HG03196 (cell line): ENCODE measurements around the gene OSBPL10.
"Not testable (repeated sequence)": the region's sequence is repeated elsewhere in the genome, so short reads cannot be mapped to it uniquely, and the experiment has no call there.

Source experiments
- ATAC-seq: cut with Tn5 transposase; IDR thresholded peaks from one replicate; pipeline ENCODE4 v1.9.1; 2021; ENCODE audit not compliant: unreplicated experiment

Gene OSBPL10

DNA sequence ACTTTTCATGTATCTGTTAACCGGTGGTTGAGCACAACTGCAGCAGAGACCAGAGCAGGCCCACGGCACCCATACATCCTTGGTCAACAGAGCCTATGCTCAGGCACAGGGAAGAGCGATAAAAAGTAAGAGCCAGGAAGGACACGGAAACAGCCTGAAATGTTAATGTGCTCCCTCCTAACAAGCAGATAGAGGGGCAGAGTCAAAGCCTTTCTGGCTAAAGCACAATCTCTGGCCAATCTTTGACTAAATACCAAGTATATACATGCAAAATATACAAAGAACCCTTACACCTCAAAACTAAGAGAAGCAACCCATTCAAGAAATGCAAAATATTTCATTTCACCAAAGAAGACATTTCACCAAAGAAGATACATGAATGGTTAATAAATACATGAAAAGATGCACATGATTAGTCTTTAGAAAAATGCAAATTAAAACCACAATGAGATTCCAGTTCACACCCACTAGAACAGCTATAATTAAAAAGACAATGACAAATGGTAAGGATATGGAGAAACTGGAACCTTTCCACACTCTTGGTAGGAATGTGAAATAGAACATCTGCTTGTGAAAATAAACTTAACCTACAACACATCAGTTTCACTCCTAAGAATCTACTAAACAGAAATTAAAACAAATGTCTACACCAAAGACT is 88.0 kb downstream of the OSBPL10 start:
- ATAC-seq: no peak

- ATAC-seq: no peak
These were observed 88.6 kb downstream of the OSBPL10 start for GRCh38 chr3:31892500-31892899.

DNA sequence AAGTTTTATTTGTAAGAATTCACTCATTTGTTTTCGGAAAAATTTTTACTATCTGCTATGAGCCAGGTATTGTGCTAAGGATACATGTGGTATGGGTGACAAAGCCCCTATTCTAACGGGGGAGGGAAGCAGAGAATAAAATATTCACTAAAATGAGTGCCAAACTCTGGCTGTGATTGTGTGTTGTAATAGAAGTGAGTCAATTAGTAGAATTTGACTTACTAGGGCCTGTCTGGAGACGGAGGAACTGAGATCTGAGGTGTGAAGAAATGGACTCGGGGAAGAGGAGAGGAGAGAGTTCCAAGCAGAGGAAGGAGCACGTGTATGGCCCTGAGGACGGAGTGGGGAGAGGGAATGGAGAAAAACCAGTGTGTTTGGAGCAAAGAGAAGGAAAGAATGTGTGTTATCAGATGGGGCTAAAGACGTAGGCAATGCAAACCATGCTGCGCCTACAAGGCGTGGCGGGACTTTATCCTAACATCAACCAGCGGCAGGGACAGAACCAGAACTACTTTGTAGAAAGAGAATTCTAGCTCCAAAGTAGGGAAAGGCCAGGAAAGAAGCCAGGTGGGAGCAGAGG is 89.1 kb downstream of the OSBPL10 start:
- ATAC-seq: no peak

DNA sequence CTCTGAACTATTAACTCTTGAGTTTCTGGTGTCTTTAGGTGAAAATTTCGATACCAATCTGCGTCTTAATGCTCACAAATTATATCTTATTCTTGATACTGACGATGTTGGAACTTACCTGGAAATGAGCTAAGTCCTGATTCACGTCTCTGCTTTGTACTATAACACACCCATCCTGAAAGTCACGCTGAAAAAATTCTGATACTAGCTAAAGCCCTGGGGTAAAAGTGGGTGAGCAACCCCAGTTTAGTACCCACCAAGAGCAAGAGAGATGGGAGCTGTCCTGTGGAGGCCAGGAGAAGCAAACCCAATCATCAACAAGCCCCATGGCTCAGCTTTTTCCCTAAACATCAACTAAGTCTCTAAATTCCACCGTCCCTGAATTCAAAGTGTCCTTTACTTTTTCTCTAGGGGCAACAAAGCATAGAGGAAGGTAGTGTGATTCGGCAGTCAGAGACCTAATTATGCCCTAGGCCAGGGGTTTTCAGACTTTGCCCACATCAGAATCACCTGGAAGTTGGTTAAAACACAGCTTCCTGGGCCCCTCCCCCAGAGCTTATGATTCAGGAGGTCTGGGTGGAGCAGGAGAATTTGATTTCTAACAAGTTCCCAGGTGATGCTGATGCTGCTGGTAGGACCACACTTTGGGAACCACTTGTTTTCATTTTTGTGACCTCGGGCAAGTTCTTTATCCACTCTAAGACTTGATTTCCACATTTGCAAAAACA is 90.2 kb downstream of the OSBPL10 start:
- ATAC-seq: no peak

- no peak for ATAC-seq
These were observed 91.1 kb downstream of the OSBPL10 start for GRCh38 chr3:31890007-31890406.

GRCh38 chr3:31885235-31885634 is 95.8 kb downstream of the OSBPL10 start:
- ATAC-seq: no peak

GRCh38 chr3:31884251-31884650 is 96.8 kb downstream of the OSBPL10 start:
- no peak for ATAC-seq

DNA sequence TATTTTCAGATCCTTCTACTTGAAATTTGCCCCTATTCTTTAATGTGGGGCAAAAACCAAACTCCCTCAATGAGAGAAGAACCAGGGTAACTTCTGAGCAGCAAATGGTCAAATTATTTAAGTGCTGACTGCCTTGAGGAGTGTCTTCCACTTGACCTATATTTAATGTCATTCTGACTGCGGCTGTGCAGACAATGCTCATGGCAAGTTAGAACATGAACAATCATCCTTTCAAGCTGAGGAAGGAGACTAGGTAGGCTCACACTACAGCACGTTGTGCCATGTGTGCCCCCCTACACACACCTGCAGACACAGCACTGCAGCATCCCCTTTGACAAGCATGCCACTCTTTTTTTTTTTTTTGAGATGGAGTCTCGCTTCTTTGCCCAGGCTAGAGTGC is 98.2 kb downstream of the OSBPL10 start:
- no peak for ATAC-seq

DNA sequence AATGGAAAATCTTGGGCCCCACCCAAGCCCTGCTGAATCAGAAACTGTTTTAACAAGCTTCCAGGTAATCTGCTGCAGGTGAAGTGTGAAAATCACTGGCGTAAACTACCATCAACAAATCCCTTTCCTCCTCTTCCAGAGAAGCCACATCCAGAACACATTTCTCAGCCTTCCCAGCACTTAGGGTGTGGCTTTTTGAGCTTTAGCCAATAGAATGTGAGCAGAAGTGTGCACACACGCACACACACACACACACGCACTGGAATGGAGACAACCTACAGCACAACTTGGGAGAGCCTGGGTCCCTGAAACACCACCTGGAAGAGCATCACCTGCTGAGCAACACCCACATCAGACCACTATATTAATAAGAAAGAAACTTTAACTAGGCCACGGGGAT is 98.6 kb downstream of the OSBPL10 start:
- ATAC-seq: no peak

- ATAC-seq: no peak
These were observed 100.5 kb downstream of the OSBPL10 start for GRCh38 chr3:31880482-31881078.

- no peak for ATAC-seq
These were observed 101.0 kb downstream of the OSBPL10 start for GRCh38 chr3:31880020-31880419.

DNA sequence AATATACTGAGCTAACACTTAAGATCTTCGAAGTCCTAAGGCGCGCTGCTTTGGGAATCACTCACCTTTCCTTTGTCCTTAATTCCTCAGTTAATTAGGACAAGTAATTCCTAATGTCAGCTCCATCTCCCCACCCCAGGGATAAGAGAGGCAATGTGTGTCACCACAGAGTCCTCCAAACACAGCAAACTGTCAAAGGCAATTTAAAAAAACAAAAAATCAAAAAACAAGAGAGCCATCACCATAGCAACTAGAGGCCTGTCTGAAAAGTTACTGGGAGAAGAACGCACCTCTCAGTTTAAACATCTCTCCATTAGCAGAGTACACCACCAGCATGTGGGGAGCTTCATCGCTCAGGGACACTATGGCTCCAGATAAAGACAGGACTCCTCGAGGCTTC is 101.7 kb downstream of the OSBPL10 start:
- no peak for ATAC-seq

GRCh38 chr3:31878231-31878838 is 102.7 kb downstream of the OSBPL10 start:
- no peak for ATAC-seq

GRCh38 chr3:31876331-31876730 is 104.7 kb downstream of the OSBPL10 start:
- ATAC-seq: no peak

DNA sequence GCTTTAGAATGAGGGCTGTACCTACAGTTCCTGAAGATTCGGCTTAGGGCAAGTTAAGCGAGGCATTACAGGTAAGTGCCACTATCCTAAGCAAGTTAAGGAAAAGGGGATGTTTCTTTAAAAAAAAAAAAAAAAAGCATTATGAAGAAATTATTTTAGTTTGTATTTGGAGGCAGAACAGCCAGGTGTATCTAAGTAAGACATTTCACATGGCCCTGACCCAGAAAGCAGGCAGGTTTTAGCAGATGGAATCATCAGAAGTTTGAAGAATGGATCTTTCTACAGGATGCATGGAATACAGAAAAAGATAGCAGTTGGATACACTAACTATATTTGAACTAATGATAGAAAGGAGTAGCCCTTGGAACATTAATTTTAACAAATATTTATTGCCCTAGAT is 105.6 kb downstream of the OSBPL10 start:
- ATAC-seq: no peak

- ATAC-seq: no peak
These were observed 107.7 kb downstream of the OSBPL10 start for GRCh38 chr3:31873254-31873820.

- ATAC-seq: no peak
These were observed 109.0 kb downstream of the OSBPL10 start for GRCh38 chr3:31871939-31872507.

- ATAC-seq: not testable (repeated sequence)
These were observed 111.0 kb downstream of the OSBPL10 start for GRCh38 chr3:31870111-31870510.

DNA sequence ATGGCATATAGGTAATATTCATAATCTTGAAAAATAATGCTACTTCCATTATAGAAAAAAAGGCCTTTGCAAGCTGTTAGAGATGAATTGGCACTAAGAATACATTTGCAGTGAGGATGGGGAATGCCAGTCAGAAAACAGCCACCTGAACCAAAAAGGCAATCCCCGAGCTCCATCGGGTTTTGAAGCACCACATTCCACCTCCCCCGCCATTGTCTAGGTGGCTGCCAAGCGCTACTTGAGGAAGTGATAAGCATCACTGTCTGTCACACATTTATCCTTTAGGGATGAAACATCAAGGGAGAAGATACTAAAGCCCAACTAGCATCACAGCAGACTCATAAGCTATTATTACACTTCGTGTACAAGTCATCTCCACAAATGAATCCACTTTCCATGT is 112.8 kb downstream of the OSBPL10 start:
- ATAC-seq: no peak

DNA sequence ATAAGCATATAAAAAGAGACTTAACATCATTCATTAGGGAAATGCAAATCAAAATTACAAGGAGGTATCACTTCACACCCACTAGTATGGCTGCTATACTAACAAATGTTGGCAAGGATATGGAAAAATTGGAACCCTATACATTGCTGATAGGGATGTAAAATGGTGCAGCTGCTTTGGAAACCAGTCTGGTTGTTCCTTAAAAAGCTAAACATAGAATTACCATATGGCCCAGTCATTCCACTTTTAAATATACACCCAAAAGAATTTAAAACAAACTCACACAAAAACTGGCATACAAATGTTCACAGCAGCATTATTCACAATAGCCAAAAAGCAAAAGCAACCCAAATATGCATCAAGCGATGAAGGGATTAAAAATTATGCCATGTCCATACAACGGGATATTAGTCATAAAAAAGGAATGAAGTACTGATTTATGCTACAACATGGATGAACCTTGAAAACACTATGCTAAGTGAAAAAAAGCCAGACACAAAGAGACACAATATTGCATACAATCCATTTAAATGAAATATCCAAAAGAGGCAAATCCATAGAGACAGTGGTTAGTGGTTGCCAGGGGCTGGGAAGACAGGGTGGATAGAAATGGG is 118.3 kb downstream of the OSBPL10 start:
- ATAC-seq: no peak
